ENCODE measurements around the gene SLC26A5. TPM values are rescaled to one million over a fixed set of nuclear protein-coding genes. Genes with fewer than 3 reads are reported as not detected.
A peak's percentile ranks its signal among the peaks of the same experiment; 100 is the strongest.

Gene SLC26A5
- total and polyA plus RNA-seq, 2 experiments from 2014 or later = 0.12 to 0.15 TPM

GRCh38 chr7:103381280-103382031, 64.6 kb downstream of the SLC26A5 start:
- no peak for TF ChIP-seq CTCF (IDR thresholded peaks at IDR 0.05; ENCODE audit: low read depth, low read length)
- Histone ChIP-seq H3K4me1 (ENCODE audit: low read depth) (no peaks in the 10 kb centered on the region), H3K4me3 (no peak overlapping the region), H3K27ac (no peak overlapping the region), H3K27me3 (peaks cover 7% of the 10 kb centered on the region), H3K36me3 (no peaks in the 10 kb centered on the region), H3K9me3 (ENCODE audit: low read depth) (no peaks in the 10 kb centered on the region)
- DNase-seq (ENCODE audit: low read depth in 1 of 2, low spot score in 1 of 2) = no peak

GRCh38 chr7:103380395-103381191, 65.4 kb downstream of the SLC26A5 start:
- TF ChIP-seq CTCF (IDR thresholded peaks at IDR 0.05; ENCODE audit: low read depth, low read length) = no peak
- no peak overlapping the region for H3K4me3 ChIP-seq
- peaks cover 7% of the 10 kb centered on the region for H3K27me3 ChIP-seq

GRCh38 chr7:103379270-103379975, 66.6 kb downstream of the SLC26A5 start:
- Histone ChIP-seq H3K4me1 (ENCODE audit: low read depth) (no peaks in the 10 kb centered on the region), H3K36me3 (no peaks in the 10 kb centered on the region), H3K27ac (no peak overlapping the region), H3K4me3 (no peak overlapping the region), H3K27me3 (peaks cover 7% of the 10 kb centered on the region), H3K9me3 (ENCODE audit: low read depth) (no peaks in the 10 kb centered on the region)
- TF ChIP-seq CTCF (IDR thresholded peaks at IDR 0.05; ENCODE audit: low read depth, low read length) = no peak
- no peak for DNase-seq (ENCODE audit: low read depth in 1 of 2, low spot score in 1 of 2)

More at GRCh38 chr7:103380395-103381191, 65.4 kb downstream of the SLC26A5 start:
- Histone ChIP-seq H3K36me3 (no peaks in the 10 kb centered on the region), H3K4me1 (ENCODE audit: low read depth) (no peaks in the 10 kb centered on the region), H3K27ac (no peak overlapping the region), H3K9me3 (ENCODE audit: low read depth) (no peaks in the 10 kb centered on the region)
- DNase-seq (ENCODE audit: low read depth in 1 of 2, low spot score in 1 of 2) = peak in 1 of 2 donors; percentile 18

- Histone ChIP-seq H3K27me3 (peaks cover 7% of the 10 kb centered on the region), H3K4me1 (ENCODE audit: low read depth) (no peaks in the 10 kb centered on the region), H3K36me3 (peaks cover 1% of the 10 kb centered on the region), H3K27ac (no peak overlapping the region), H3K4me3 (no peak overlapping the region), H3K9me3 (ENCODE audit: low read depth) (no peaks in the 10 kb centered on the region)
- no peak for TF ChIP-seq CTCF (IDR thresholded peaks at IDR 0.05; ENCODE audit: low read depth, low read length)
- DNase-seq (ENCODE audit: low read depth in 1 of 2, low spot score in 1 of 2) = no peak
Observed at GRCh38 chr7:103373866-103374643, 72.0 kb downstream of the SLC26A5 start.

- no peak for TF ChIP-seq CTCF (IDR thresholded peaks at IDR 0.05; ENCODE audit: low read depth, low read length)
Observed at GRCh38 chr7:103369432-103369831, 76.6 kb downstream of the SLC26A5 start.

More at GRCh38 chr7:103369432-103369831, 76.6 kb downstream of the SLC26A5 start:
- Histone ChIP-seq H3K4me1 (ENCODE audit: low read depth) (no peaks in the 10 kb centered on the region), H3K9me3 (ENCODE audit: low read depth) (no peaks in the 10 kb centered on the region), H3K36me3 (peaks cover 39% of the 10 kb centered on the region), H3K27me3 (no peaks in the 10 kb centered on the region), H3K4me3 (no peak overlapping the region), H3K27ac (no peak overlapping the region)
- DNase-seq (ENCODE audit: low read depth in 1 of 2, low spot score in 1 of 2) = no peak

Measured in cardiac muscle cell (in vitro differentiated cells and primary cell).